Stimulated activated CD8-positive, alpha-beta memory T cell treated with anti-CD3 and anti-CD28 coated beads, Interleukin-15, amount 100 ng/mL, for 48 hours (primary cell): ENCODE results near the gene UGT1A7.
"Not testable (repeated sequence)": the region's sequence is repeated elsewhere in the genome, so short reads cannot be mapped to it uniquely, and the experiment has no call there.

ENCODE experiments used
- DNase-seq, 2 donors: peaks; one replicate each; pipeline ENCODE4 v3.0.0-alpha.2; 2020; ENCODE audit warnings: low read depth in 2 of 2

UGT1A7 gene

DNA sequence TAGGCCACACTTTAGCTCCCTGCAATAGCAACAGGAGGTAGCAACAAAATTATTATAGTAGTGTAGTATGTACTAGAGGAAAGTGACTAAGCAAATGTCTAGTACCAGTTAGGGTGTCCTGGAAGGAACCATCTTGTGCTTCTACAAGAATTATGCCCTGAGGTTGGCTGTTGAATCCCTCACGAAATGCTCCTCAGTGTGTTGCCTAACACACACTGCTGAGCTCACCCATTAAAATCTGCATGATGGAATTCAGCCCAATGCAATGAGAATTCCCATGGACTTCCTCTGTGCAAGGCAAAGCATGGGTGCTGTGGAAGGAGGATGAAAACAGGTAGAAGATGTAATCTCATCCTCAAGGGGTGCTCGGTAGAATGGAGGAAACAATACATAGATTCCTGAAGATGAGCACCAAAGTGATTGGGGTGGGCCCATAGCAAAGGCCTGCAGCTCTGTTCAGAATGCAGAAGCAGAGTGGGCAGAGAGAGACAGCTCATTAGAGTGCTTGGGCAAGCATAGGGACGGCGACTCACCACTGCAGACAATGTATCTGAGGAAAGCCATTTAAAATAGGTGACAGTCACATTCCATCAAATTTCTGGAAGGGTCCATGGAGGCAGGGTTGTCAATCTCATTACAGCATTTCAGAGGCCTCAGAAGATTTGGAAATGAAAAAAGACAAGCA, 1.2 kb upstream of the UGT1A7 start:
- no peak for DNase-seq

DNA sequence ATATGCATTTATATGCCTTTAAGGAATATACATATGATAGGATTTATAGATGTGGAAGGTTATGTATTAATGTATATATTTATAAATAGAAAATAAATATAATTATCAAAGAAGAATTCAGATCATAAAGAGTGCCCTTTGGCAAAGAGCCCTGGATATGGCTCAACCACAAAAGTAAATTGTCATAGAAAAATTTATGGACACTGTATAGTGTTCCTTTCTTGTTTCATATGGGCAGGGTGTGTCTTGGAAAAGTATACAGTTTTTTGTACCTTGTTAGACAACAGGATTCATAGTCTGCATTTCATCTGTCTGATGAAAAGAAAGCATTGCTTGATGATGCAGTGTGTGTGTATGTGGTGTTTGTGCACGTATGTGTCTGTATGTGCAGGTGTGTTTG, 2.9 kb downstream of the UGT1A7 start:
- DNase-seq: no peak

DNA sequence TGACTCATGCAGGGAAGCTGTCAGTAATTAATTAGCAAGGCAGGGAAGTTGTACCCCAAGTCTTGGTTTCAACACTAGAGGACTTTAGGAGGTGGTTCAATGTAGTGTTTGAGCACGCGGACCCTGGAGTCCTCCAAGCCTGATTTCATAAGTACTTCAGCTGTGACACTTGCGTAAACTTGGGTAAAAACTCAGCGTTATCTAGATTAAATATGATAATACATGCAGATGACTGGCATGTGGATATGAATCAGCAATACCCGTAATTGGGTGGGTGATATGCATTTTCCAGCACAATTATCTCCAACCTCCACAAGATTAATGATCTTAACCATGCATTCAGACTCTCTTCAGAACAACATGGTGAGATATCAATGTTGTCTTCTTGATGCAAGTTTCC, 5.2 kb downstream of the UGT1A7 start:
- DNase-seq: no peak

- no peak for DNase-seq
Measured at GRCh38 chr2:233688341-233688740, 6.6 kb downstream of the UGT1A7 start.

- no peak for DNase-seq
Measured at GRCh38 chr2:233689031-233689430, 7.3 kb downstream of the UGT1A7 start.

- no peak for DNase-seq
Measured at GRCh38 chr2:233689501-233689900, 7.8 kb downstream of the UGT1A7 start.

DNA sequence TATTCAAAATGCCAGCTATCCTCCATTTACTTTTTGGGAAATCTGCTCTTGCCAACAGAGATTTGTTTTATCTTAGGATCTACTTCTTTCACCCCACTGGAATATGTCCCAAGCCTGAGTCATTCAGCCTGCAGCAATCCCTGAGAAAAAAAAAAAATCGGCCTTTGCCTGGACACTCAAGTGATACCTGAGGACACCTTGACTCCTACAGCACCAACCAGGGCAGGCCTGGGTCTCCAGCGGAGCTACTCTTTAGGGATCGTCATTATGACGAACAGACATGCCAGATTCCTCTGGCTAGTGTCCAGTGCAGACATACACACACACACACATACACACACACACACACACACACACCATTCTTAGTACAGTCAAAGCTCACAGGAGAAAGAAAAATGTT, 8.7 kb downstream of the UGT1A7 start:
- DNase-seq: no peak

DNA sequence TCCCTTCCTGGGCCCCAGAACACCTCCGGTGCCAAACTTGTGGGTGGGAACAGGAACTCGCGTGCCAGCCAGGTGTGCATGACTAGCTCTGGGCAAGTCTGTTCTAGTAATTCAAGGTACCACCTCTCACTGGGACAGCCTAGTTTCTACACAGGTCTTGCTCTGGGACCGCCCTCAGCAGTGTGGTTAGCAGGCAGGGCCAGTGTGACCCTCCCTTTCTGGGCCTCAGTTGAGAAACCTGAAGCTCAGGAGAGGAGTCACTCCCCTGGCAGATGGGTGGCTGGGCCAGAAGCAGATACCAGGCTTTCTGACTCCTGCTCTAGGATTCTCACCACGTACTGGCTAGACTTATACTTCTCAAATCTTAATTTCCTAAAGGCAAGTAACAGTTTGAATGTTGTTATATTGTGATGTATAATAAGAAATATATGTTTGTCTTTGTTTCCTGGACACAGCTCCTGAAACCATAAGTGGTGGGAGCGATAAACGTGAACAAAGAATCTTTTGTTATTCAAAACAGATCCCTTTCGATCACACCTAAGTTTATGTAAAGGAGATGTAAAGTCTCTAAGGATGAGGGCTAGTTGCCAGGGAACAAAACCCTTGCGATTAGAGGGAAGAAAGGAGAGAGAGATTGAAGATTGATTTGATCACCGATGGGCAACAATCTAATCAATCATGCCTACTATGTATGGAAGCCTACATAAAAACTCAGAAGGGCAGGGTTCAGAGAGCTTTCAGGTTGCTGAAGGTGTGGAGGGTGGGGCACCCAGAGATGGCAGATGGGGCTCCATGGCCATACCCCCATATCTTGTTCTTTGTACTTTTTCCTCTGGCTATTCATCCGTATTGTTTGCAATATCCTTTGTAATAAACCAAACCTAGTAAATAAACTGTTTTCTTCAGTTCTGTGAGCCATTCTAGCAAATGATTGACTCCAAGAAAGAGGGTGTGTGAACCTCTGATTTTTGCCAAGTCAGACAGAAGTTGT, 10.0 kb downstream of the UGT1A7 start:
- no peak for DNase-seq

DNA sequence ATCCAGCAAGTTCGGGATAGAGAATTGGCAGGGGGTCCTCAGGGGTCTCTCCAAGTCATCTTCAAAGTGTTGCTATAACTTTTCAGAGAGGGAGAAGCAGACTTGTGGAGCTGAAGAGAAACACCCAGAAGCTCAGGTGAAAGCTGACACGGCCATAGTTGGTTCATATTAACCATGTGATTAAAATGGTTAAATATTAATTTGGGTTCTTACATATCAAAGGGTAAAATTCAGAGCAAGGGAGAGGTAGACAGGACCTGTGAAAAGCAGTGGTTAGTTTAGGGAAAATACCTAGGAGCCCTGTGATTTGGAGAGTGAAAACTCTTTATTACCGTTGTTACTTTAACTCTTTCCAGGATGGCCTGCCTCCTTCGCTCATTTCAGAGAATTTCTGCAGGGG, 10.9 kb downstream of the UGT1A7 start, which contains the start of gene UGT1A6:
UGT1A6 (plus strand) TSS at position 243 of the 400 bp plus-strand sequence; CDS start at position 358, 115 bp downstream.
- no peak for DNase-seq

GRCh38 chr2:233693963-233694362, 12.3 kb downstream of the UGT1A7 start:
- DNase-seq: no peak

GRCh38 chr2:233698740-233699139, 17.0 kb downstream of the UGT1A7 start:
- no peak for DNase-seq

DNA sequence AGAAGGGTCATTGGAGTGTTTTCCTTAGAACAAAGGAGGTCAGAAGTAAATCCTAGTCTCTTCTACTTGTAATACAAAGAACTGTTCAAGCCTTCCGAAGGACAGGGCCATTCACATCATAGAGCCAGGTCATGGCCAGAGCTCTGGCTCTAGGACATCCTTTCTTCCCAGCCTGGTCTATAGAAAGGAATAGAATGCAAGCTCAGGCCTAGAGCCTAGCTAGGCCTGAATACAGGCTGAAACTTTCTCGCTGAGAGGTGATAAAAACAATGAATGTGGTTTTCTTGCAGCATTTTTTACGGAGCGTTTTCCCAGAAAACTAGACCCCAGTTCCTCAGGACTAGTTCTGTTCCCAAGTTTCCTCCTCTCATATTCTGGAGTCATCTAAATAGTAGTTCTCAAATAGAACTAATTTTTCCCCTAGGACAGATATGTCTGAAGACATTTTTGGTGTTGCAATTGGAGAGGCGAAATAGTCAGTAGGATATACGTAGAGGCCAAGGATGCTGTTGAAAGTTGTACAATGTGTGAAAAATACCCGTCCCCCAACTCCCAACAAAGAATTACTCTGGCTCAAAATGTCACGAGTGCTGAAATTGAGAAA, 17.8 kb downstream of the UGT1A7 start:
- no peak for DNase-seq

GRCh38 chr2:233700028-233700635, 18.4 kb downstream of the UGT1A7 start:
- no peak for DNase-seq

DNA sequence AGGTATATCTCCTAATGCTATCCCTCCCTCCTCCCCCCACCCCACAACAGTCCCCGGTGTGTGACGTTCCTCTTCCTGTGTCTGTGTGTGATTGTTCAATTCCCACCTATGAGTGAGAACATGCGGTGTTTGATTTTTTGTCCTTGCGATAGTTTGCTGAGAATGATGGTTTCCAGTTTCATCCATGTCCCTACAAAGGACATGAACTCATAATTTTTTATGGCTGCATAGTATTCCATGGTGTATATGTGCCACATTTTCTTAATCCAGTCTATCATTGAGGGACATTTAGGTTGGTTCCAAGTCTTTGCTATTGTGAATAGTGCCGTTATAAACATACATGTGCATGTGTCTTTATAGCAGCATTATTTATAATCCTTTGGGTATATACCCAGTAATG, 19.1 kb downstream of the UGT1A7 start:
- not testable (repeated sequence) for DNase-seq

- DNase-seq: no peak
Measured at GRCh38 chr2:233702238-233702637, 20.5 kb downstream of the UGT1A7 start.

DNA sequence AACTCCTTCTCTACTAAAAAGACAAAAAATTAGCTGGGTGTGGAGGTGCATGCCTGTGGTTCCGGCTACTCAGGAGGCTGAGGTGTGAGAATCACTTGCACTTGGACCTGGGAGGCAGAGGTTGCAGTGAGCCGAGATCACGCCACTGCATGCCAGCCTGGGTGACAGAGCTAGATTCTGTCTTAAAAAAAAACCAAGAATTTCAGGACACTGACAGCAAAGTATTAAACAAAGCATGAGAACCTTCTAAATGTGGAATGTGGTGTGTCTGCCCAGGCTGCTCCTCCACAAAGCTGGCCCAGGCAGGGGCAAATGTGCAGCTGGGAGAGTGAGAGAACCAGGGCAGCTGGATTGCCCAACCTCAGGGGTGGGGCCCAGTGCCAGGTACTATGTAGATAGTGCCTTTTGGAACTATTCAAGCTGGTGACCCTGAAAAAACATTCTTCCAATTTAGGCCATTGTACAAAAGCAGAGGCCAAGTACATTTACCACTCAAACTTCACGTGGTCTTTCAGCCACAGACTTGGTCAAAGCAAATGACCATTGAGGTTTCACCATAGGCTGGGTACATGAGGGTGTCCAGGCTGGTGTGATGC, 24.3 kb downstream of the UGT1A7 start:
- DNase-seq: no peak

GRCh38 chr2:233706720-233707119, 25.0 kb downstream of the UGT1A7 start:
- no peak for DNase-seq

DNA sequence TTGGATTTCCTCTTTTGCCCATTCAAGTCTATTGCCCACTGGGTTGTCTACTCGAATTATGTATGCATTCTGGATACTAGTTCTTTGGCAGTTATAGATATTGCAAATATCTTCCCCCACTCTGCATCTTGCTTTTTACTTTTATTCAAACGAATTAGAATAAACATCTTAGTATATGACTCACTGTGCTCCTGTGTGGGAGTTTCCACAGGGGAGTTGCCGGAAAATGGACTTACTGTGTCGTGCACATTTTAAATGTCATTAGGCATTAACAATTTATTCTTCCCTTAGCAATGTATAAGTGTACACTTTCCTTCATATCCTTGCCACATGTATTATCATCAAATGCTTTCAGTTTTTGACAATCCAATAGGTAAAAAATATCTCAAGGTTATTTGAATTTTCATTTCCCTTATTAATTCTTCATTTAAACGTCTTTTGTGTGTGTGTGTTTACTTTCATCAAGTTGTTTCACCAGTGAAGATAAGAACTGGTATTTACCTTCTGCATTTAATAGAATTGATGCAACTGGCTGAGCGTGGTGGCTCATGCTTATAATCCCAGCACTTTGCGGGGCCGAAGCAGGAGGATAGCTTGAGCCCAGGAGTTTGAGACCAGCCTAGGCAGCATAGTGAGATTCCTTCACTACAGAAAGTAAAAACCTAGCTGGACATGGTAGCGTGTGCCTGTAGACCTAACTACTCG, 26.4 kb downstream of the UGT1A7 start:
- no peak for DNase-seq

GRCh38 chr2:233708942-233709341, 27.2 kb downstream of the UGT1A7 start:
- no peak for DNase-seq

- peak; percentile 28 to 32 for DNase-seq
Measured at GRCh38 chr2:233711312-233712008, 29.8 kb downstream of the UGT1A7 start.
